Measurements from ENCODE around the gene LIPH.
"Not testable (repeated sequence)": the region's sequence is repeated elsewhere in the genome, so short reads cannot be mapped to it uniquely, and the experiment has no call there.

The LIPH gene

GRCh38 chr3:185552358-185552877 lies at the start of gene LIPH:
Gene LIPH (minus strand): TSS chr3:185552588. CDS start chr3:185552471, 117 bp downstream.
- FAIRE-seq: peak; percentile 89
- DNase-seq (ENCODE audit: extremely low spot score, insufficient read length, low read depth): peak; percentile 32

- FAIRE-seq: peak; percentile 67
- DNase-seq (ENCODE audit: extremely low spot score, insufficient read length, low read depth): no peak
These were observed 43.1 kb upstream of the LIPH start for GRCh38 chr3:185595526-185595925.

GRCh38 chr3:185594073-185594472 lies 41.7 kb upstream of the LIPH start:
- FAIRE-seq (no peak), DNase-seq (ENCODE audit: extremely low spot score, insufficient read length, low read depth) (no peak)

- no peak for DNase-seq (ENCODE audit: extremely low spot score, insufficient read length, low read depth)
- no peak for FAIRE-seq
These were observed 34.3 kb upstream of the LIPH start for GRCh38 chr3:185586686-185587039.

DNA sequence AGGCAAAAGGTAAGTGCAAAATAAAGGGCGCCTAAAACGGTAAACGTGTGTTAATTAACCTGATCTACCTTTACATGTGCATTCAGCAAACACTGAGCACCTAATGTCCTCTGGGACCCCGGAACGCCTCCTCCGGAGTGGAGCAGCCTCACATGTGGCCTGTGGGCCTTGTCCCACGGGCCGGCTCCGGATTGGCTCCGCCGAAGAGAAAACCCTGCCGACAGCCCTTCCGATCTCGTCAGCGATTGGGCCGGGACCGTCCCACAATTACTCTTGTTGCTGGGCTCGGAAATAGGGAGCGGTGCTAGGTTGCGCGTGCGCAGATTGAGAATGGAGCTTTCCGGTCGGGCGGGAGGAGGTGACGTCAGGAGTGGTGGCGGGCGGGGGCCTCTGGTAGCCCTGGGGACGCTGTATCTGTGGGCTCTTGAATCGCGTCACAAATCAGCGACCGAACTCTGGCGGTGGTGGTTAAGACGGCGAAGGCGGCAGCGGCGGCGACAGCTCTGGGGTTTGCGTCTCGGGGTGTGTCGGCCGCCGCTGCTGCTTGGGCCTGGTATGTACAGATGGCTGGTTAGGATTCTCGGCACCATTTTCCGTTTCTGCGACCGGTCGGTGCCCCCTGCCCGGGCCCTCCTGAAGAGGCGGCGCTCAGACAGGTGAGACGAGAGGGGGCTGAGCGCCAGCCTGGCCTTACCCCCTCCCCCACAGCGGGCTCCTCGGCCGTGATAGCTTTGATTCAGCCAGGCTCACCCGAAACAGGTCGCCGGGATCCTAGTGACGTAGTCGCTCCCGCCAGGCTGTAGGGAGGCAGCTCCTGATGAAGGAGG lies 33.7 kb upstream of the LIPH start, which contains the start of gene SENP2:
TSS of gene SENP2 (plus strand) at position 437 of the 827 bp plus-strand sequence. CDS start at position 556, 119 bp downstream.
- DNase-seq (ENCODE audit: extremely low spot score, insufficient read length, low read depth): peak; percentile 92
- FAIRE-seq: peak; percentile 99

DNA sequence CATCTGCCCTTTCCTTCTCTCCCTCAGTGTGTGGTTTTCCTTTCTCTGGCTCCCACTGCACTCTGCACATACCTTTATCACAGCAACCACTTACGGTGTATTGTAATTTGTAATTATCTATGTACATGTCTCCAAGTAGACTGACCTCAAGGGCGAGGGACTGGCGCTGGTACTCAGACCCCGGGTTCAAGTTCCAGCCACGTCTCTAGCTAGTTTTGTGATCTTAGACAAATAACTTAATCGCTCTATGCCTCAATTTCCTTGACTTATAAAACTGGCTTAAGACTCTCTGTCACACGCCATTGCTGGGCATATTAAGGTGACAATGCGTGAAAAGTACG lies 33.1 kb upstream of the LIPH start:
- DNase-seq (ENCODE audit: extremely low spot score, insufficient read length, low read depth) (no peak), FAIRE-seq (no peak)

GRCh38 chr3:185584686-185585085 lies 32.3 kb upstream of the LIPH start:
- DNase-seq (ENCODE audit: extremely low spot score, insufficient read length, low read depth) (no peak), FAIRE-seq (no peak)

DNA sequence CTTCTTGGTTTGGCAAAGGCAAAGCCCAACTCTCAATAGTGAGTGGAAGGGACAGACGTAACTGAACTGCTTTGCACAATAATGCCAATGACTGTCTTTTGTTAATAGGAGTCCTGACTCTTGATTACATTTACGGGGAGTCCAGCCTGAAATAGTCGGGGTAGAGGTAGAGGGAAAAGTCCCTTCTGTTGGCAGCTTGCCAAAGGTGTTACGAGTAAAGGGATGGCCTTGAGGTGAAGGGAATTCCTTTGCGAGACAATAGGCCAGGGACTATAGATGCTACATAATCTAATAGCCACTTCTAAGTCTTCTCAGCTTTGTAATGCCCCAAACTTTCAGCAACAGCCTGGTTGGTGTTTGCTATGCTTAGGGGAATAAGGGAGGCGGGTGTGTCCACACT lies 31.5 kb upstream of the LIPH start:
- FAIRE-seq (no peak), DNase-seq (ENCODE audit: extremely low spot score, insufficient read length, low read depth) (no peak)

DNA sequence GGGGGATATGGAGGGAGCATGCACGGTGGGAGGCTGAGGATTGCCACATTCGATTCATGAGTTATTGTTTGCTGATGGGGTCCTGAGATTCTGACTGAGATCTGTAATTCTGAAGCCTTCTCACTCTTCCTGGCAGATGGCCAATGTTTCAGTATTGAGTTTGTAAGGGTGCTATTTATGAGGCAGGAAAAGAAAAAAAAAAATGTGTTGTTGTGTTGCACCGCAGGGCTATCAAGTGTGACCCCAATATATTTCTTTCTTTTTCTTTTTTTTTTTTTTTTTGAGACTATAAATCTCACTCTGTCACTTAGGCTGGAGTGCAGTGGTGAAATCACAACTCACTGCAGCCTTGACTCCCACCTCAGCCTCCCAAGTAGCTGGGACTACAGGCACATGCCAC lies 30.5 kb upstream of the LIPH start:
- DNase-seq (ENCODE audit: extremely low spot score, insufficient read length, low read depth) (no peak), FAIRE-seq (peak; percentile 83)

DNA sequence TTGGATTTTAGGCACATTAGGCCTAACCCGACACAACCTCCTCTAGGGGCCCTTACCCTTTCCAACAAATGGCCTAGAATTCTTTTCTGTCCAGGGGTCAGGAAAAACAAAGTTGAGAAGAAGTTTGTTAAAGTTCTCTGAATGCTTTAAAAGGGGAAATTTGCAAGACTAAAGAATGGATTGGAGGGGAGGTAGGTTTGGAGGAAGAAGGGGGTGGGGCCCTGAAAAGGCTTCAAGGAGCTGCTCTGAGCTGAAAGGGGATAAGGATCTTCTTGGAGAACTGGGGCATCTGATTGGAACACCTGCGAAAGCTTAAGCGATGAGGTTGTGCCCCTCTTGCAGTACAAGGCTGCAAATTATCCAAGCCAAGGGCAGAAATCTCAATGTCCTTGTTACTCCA lies 29.8 kb upstream of the LIPH start:
- DNase-seq (ENCODE audit: extremely low spot score, insufficient read length, low read depth): no peak

GRCh38 chr3:185575108-185575869 lies 22.9 kb upstream of the LIPH start:
- peak; percentile 90 for FAIRE-seq
- not testable (repeated sequence) for DNase-seq (ENCODE audit: extremely low spot score, insufficient read length, low read depth)

More for the DNA sequence above, 29.8 kb upstream of the LIPH start:
- FAIRE-seq: no peak

- FAIRE-seq: no peak
- DNase-seq (ENCODE audit: extremely low spot score, insufficient read length, low read depth): no peak
These were observed 19.8 kb upstream of the LIPH start for GRCh38 chr3:185572183-185572582.

DNA sequence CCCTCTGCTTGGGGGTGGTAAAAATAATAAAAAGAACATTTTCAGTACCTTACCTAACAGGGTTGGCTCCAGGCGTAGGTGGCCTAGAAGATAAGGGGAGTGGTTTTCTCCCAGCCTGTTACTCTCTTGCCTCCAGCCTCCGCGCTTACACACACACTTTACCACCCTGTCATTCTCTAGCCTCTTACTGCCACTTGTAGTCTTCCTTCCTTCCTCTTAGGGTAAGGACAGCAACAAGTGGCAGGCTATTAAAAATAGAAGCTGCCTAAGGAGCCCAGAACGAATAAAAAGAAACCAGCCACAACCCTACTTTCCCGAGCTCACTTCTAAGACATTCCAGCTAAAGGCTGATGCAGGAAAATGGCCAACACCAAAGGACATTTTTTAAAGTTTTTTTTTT lies 9.6 kb upstream of the LIPH start:
- DNase-seq (ENCODE audit: extremely low spot score, insufficient read length, low read depth) (no peak), FAIRE-seq (no peak)

GRCh38 chr3:185561374-185561943 lies 9.1 kb upstream of the LIPH start:
- no peak for FAIRE-seq
- DNase-seq (ENCODE audit: extremely low spot score, insufficient read length, low read depth): no peak

DNA sequence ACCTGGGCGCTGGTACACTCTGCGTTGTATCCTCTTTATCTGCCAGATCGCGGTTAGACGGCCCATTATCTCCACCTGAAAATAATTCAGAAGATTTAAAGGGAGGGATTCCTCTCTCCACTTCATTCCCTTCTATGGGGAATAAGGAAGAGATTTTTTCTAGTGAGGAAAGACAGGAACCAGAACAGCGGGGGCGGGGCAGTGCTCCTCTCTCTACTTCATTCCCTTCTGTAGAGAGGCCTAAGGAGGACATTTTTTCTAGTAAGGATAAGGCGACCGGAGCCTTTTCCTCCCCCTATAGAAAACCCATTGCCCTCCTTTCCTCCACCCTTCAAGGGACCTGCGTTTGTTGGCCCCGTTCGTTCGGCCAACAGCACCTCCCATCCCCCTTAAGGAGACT lies 8.3 kb upstream of the LIPH start:
- DNase-seq (ENCODE audit: extremely low spot score, insufficient read length, low read depth): no peak
- no peak for FAIRE-seq

GRCh38 chr3:185559706-185560090 lies 7.3 kb upstream of the LIPH start:
- FAIRE-seq (no peak), DNase-seq (ENCODE audit: extremely low spot score, insufficient read length, low read depth) (no peak)

DNA sequence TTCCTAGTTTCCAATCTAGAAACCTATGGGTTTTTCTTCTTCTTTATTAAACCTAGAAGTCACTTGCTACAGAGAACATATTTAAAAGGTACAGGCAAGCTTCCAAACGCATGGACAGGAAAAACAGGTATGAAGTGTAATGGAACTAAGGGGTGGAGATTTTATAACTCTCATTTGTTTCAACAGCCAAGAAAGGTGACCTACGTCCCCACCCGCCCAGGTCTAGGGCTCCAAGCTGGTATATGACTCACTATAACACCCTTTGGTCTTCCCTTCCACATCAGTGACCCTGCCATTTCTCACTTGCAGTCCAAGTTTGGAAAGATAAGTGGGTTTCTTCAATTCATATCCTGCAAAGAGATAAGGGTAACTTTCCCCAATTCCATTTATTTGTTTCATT lies 6.0 kb upstream of the LIPH start:
- no peak for FAIRE-seq
- DNase-seq (ENCODE audit: extremely low spot score, insufficient read length, low read depth): no peak

GRCh38 chr3:185556640-185557039 lies 4.3 kb upstream of the LIPH start:
- FAIRE-seq; DNase-seq (ENCODE audit: extremely low spot score, insufficient read length, low read depth): not testable (repeated sequence)

DNA sequence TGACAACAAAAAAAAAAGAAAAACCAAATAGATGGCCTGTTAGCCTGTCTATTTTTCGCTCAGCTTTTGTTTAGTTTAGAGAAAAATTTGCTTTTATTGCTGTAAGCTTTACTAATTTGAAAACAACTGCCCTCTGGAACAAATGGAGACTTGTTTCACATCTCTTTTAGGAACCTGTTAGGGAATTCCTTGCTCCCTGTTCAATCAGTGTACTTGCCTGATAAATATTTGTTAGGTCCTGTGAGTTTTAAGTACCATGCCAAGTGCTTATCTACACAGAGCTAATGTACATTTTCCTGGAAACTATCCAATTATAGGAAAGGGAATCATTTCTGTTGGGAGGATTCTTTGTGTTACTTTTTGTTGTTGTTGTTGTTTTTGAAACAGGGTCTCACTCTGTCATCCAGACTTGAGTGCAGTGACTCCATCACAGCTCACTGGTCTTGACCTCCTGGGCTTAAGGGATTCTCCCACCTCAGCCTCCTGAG lies 3.5 kb upstream of the LIPH start:
- no peak for FAIRE-seq
- DNase-seq (ENCODE audit: extremely low spot score, insufficient read length, low read depth): no peak

DNA sequence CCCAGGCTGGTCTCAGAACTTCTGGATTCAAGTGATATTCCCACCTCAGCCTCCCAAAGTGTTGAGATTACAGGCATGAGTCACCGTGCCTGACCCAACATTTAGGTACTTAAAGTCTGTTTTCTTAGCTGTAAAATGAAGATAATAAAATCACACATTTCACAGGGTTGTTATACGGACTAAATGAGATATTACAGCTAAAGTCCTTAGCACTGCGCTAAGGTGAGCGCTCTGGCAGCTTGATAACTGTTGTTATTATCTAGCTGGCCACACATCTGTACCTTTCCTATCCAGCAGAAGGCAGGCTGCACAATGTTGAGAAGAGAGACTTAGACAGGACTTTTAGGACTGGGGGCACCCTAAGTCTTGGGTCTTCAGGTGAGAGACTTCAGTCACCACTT lies 2.7 kb upstream of the LIPH start:
- FAIRE-seq: no peak

DNA sequence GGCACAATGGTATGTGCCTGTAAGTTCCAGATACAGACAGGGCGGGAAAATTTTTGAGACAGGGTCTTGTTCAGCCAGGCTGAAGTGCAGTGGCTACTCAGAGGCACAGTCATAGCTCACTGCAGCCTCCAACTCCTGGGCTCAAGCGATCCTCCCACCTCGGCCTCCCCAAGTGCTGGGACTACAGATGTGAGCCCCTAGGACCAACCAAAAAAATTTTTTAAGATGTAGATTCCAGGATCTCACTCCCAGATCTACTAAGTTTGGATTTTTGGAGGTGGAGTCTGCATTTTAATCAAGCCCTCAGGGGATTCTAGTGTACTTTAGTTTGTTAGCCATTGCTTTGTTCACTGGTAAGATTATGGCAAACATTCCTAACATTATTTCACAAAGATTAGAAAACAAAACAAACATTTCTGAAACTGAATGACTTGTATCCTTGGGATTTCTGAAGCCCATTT lies 2.7 kb downstream of the LIPH start:
- no peak for DNase-seq (ENCODE audit: extremely low spot score, insufficient read length, low read depth)

More for the DNA sequence above, 2.7 kb upstream of the LIPH start:
- DNase-seq (ENCODE audit: extremely low spot score, insufficient read length, low read depth): no peak

More for the DNA sequence above, 2.7 kb downstream of the LIPH start:
- FAIRE-seq: no peak

All from GM18507 (cell line).